ENCODE measurements around the gene POLL. TPM values are rescaled to one million over a fixed set of nuclear protein-coding genes. Genes with fewer than 3 reads are reported as not detected.

POLL gene
- total RNA-seq, 4 donors from 2014 or later, result 23.9 to 89.8 (median 29.8) TPM

DNA sequence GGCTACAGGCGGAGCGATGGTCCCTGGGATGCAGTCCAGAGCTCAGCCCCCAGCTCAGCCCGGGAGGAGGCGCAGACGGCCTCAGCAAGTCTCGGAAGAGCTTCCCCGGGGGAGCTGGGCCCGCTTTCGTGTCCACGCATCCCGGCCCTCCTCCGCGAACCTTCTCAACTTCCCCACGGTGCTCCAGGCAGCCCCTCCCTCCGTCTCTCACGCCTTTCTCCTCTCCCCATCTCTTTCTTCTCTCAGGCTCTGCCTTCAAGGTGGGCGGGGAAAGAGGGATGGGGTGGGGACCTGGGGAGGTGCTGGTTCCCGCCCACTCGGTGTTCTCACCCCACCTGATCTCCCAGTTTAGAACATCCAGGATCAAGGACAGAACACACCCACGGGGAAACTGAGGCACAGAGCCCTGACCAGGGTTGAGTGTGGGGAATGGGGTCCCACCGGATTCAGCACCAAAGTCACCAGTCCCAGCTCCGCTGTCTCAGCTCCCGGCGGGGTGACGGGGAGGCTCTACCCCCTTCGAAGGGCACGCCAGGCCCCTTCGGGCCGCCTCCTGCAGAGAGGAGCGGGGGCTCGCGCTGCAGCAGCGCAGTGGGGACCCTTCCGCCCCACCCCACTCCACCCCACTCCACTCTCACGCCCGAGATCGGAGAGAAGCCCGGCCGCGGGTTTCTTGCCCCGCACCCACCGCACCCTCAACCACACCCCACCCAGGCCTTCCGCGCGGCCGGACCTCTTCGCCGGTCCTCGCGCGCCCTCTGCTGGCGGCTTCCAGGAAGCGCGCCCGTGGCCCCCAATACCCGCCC, 18.2 kb downstream of the POLL start:
- Histone ChIP-seq H3K36me3 (no peaks in the 10 kb centered on the region), H3K27ac (no peak overlapping the region), H3K4me1 (peaks cover 16 to 23% (median 19%) of the 10 kb centered on the region in 4 donors), H3K4me3 (peak overlapping the region; percentile 6 to 59 (median 38)), H3K9me3 (no peaks in the 10 kb centered on the region), H3K27me3 (peaks cover 53% of the 10 kb centered on the region)
- intact Hi-C loops (cut with DNase I; ENCODE audit: low total_unique reads) (loop anchor here (2.0 kb wide), 1 partner anchor 357 kb away; no protein-coding TSS in a partner anchor), in situ Hi-C loops (cut with MboI; ENCODE audit: low pct_ligation_motif_present in 1 of 4, low pct_unique_long_range_greater_than_20kb in 1 of 4, low sequenced_read_pairs in 3 of 4) (loop anchor here (10.0 to 25.0 kb wide), 4 partner anchors 258 to 358 kb away; no protein-coding TSS in a partner anchor)
- WGBS, 2 donors (ENCODE audit: low coverage in 1 of 2), result 1% methylated on average over 51 of the region's 56 CpGs; no CpG with 5 or more reads in 1 of the 2 donors
- DNase-seq, result peak; percentile 87
- TF ChIP-seq EP300 (IDR thresholded peaks at IDR 0.05; ENCODE audit: low read depth) (no peak), POLR2A (IDR thresholded peaks at IDR 0.05) (no peak), POLR2AphosphoS5 (IDR thresholded peaks at IDR 0.05) (no peak)
- TF ChIP-seq, protein P1, sequence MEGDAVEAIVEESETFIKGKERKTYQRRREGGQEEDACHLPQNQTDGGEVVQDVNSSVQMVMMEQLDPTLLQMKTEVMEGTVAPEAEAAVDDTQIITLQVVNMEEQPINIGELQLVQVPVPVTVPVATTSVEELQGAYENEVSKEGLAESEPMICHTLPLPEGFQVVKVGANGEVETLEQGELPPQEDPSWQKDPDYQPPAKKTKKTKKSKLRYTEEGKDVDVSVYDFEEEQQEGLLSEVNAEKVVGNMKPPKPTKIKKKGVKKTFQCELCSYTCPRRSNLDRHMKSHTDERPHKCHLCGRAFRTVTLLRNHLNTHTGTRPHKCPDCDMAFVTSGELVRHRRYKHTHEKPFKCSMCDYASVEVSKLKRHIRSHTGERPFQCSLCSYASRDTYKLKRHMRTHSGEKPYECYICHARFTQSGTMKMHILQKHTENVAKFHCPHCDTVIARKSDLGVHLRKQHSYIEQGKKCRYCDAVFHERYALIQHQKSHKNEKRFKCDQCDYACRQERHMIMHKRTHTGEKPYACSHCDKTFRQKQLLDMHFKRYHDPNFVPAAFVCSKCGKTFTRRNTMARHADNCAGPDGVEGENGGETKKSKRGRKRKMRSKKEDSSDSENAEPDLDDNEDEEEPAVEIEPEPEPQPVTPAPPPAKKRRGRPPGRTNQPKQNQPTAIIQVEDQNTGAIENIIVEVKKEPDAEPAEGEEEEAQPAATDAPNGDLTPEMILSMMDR (IDR thresholded peaks at IDR 0.05), result peak; percentile 57 to 99 (median 96)

DNA sequence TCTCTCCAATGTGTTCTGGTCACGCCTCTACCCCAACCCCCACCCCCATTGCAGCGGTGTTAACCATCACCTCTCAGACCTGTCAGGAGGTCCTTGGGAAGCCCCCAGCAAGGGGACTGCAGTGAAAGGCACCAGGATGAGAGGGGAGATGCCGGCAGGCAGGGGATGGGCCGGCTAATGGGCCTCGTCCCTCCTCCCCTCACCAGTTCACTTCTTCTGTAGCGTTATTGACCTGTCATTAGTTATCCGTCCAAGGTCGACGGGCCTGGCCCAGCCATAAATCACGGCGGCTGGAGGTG, 18.8 kb downstream of the POLL start:
- Histone ChIP-seq H3K27ac (no peak overlapping the region), H3K27me3 (peaks cover 58% of the 10 kb centered on the region), H3K9me3 (no peaks in the 10 kb centered on the region), H3K4me3 (no peak overlapping the region), H3K4me1 (peaks cover 16 to 23% (median 19%) of the 10 kb centered on the region in 4 donors), H3K36me3 (no peaks in the 10 kb centered on the region)
- intact Hi-C loops (cut with DNase I; ENCODE audit: low total_unique reads) (loop anchor here (2.0 kb wide), 1 partner anchor 356 kb away; no protein-coding TSS in a partner anchor), in situ Hi-C loops (cut with MboI; ENCODE audit: low pct_ligation_motif_present in 1 of 4, low pct_unique_long_range_greater_than_20kb in 1 of 4, low sequenced_read_pairs in 3 of 4) (loop anchor here (10.0 to 25.0 kb wide), 4 partner anchors 257 to 357 kb away; no protein-coding TSS in a partner anchor)
- no peak for DNase-seq
- TF ChIP-seq, protein P1 (IDR thresholded peaks at IDR 0.05), result no peak
- TF ChIP-seq POLR2A (IDR thresholded peaks at IDR 0.05) (no peak), POLR2AphosphoS5 (IDR thresholded peaks at IDR 0.05) (no peak), EP300 (IDR thresholded peaks at IDR 0.05; ENCODE audit: low read depth) (no peak)
- WGBS, 2 donors (ENCODE audit: low coverage in 1 of 2), result 13% methylated on average over 11 of the region's 11 CpGs; no CpG with 5 or more reads in 1 of the 2 donors

DNA sequence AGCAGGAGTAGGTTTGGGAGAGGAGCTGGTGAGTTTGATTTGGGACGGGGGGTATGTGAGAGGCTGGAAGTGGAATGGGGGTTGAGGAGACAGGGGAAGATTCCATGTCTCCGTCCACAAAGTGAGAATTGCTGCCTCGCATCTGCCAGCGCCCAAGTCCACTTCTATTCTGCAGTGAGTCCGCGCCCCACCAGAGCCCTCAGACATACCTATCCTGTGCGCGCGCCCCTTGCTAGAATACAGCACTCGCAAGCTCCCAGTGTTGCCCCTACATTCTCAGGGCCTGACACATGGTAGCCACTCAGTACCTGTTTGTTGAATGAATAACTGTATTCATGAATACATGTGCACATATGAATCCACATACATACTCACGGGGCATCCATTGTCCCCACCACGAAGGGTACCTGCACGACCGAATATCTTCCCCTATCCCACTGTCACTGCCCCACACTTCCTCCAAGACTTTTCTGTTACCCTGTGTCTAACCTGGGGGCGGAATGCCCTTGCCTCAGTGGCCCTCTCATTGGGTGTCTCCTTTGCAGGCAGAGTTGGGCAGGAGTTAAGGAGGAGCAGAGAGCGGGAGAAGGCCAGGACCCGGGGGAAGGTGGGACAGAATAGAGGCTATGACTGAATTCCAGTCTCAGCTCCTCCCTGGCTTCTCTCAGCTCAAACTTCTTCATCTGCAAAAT, 19.9 kb downstream of the POLL start:
- intact Hi-C loops (cut with DNase I; ENCODE audit: low total_unique reads), result loop anchor here (2.0 kb wide), 1 partner anchor 355 kb away; no protein-coding TSS in a partner anchor
- Histone ChIP-seq H3K4me1 (peaks cover 16 to 23% (median 19%) of the 10 kb centered on the region in 4 donors), H3K9me3 (no peaks in the 10 kb centered on the region), H3K27me3 (peaks cover 67% of the 10 kb centered on the region), H3K36me3 (no peaks in the 10 kb centered on the region), H3K4me3 (no peak overlapping the region), H3K27ac (no peak overlapping the region)
- TF ChIP-seq EP300 (IDR thresholded peaks at IDR 0.05; ENCODE audit: low read depth), result no peak
- TF ChIP-seq POLR2A (IDR thresholded peaks at IDR 0.05), result no peak
- no peak for TF ChIP-seq POLR2AphosphoS5 (IDR thresholded peaks at IDR 0.05)
- TF ChIP-seq, protein P1 (IDR thresholded peaks at IDR 0.05), result no peak
- in situ Hi-C loops (cut with MboI; ENCODE audit: low pct_ligation_motif_present in 1 of 4, low pct_unique_long_range_greater_than_20kb in 1 of 4, low sequenced_read_pairs in 3 of 4), result loop anchor here (10.0 to 25.0 kb wide), 4 partner anchors 256 to 356 kb away; no protein-coding TSS in a partner anchor
- WGBS, 2 donors (ENCODE audit: low coverage in 1 of 2), result 71 to 86% methylated on average over 4 to 17 of the region's 17 CpGs
- DNase-seq, result no peak

Measured in transverse colon (tissue), 4 donors.